ENCODE measurements around the gene ANKRD42. TPM values are rescaled to one million over a fixed set of nuclear protein-coding genes. Genes with fewer than 3 reads are reported as not detected.
A peak's percentile ranks its signal among the peaks of the same experiment; 100 is the strongest.
"Not testable (repeated sequence)": the region's sequence is repeated elsewhere in the genome, so short reads cannot be mapped to it uniquely, and the experiment has no call there.

ANKRD42 gene
- total and polyA plus RNA-seq, 8 donors: 10.2 to 17.2 (median 13.4) TPM

DNA sequence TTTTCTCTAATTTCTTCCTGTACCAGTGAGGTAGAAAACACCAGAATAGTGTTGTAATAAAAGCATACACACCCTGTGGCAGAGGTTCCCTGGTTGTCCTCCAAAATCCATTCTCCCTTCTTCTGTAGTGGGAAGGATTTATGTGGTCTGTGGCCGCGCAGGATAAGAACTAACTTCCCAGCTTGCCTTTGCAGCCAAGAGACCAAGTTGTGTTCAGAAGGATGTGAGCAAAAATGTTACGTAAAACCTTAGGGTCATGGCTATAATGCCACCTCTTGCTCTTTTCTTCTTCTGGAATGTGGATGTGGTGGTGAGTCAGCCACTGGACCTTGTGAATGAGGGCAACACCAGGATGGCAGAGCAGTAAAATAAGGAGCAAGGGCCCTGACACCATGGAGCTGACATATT, 64.3 kb downstream of the ANKRD42 start:
- Histone ChIP-seq H3K4me3 (no peak overlapping the region), H3K4me1 (no peaks in the 10 kb centered on the region), H3K9me3 (no peaks in the 10 kb centered on the region), H3K27me3 (no peaks in the 10 kb centered on the region), H3K27ac (no peak overlapping the region), H3K36me3 (peaks cover 0 to 54% of the 10 kb centered on the region in 2 donors)
- no peak for ATAC-seq
- intact Hi-C loops (cut with DNase I): loop anchor here in 1 of 2 donors (10.0 kb wide), 1 partner anchor 353 kb away; the partner anchor contains the start of genes DDIAS and PRCP
- TF ChIP-seq, protein P1, sequence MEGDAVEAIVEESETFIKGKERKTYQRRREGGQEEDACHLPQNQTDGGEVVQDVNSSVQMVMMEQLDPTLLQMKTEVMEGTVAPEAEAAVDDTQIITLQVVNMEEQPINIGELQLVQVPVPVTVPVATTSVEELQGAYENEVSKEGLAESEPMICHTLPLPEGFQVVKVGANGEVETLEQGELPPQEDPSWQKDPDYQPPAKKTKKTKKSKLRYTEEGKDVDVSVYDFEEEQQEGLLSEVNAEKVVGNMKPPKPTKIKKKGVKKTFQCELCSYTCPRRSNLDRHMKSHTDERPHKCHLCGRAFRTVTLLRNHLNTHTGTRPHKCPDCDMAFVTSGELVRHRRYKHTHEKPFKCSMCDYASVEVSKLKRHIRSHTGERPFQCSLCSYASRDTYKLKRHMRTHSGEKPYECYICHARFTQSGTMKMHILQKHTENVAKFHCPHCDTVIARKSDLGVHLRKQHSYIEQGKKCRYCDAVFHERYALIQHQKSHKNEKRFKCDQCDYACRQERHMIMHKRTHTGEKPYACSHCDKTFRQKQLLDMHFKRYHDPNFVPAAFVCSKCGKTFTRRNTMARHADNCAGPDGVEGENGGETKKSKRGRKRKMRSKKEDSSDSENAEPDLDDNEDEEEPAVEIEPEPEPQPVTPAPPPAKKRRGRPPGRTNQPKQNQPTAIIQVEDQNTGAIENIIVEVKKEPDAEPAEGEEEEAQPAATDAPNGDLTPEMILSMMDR (IDR thresholded peaks at IDR 0.05): no peak
- DNase-seq: no peak

GRCh38 chr11:83259559-83259958, 66.0 kb downstream of the ANKRD42 start:
- DNase-seq (no peak), ATAC-seq (no peak)
- no peak overlapping the region for H3K4me3 ChIP-seq
- peaks cover 0 to 72% of the 10 kb centered on the region in 2 donors for H3K36me3 ChIP-seq
- no peaks in the 10 kb centered on the region for H3K4me1 ChIP-seq
- no peaks in the 10 kb centered on the region for H3K9me3 ChIP-seq
- TF ChIP-seq, protein P1 (IDR thresholded peaks at IDR 0.05): no peak
- intact Hi-C loops (cut with DNase I): loop anchor here in 1 of 2 donors (10.0 kb wide), 1 partner anchor 355 kb away; the partner anchor contains the start of genes DDIAS and PRCP
- no peak overlapping the region for H3K27ac ChIP-seq
- H3K27me3 ChIP-seq: no peaks in the 10 kb centered on the region

DNA sequence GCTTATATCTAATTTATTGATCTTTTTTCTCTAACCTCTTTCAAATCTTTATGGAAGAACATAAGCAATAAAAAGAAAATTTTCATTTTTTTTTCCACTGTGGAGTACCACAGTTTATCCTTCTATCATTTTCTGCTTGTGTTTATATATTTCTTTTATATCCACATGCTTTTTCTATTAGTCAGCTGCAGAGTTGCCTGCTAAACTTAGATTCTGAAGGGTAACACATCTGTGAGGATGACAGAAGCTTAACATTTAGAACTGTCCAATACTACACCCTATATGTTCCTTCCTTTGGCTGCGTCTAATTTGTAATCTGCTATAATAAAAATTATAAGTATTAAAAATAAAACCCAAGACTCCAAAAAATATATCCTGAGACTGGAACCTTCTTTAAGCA, 71.8 kb downstream of the ANKRD42 start:
- peaks cover 0 to 64% of the 10 kb centered on the region in 2 donors for H3K36me3 ChIP-seq
- H3K4me3 ChIP-seq: no peak overlapping the region
- H3K27me3 ChIP-seq: no peaks in the 10 kb centered on the region
- no peak overlapping the region for H3K27ac ChIP-seq
- H3K4me1 ChIP-seq: no peaks in the 10 kb centered on the region
- no peaks in the 10 kb centered on the region for H3K9me3 ChIP-seq
- intact Hi-C loops (cut with DNase I): no loop called here
- TF ChIP-seq, protein P1 (IDR thresholded peaks at IDR 0.05): no peak
- ATAC-seq: no peak
- DNase-seq: no peak

DNA sequence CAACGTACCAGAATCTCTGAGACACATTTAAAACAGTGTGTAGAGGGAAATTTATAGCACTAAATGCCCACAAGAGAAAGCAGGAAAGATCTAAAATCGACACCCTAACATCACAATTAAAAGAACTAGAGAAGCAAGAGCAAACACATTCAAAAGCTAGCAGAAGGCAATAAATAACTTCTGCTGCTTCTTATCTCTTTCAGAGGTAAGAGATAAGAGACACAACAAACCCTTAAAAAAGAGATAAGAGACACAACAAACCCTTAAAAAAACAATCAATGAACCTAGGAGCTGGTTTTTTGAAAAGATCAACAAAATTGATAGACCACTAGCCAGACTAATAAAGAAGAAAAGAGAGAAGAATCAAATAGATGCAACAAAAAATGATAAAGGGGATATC, 75.6 kb downstream of the ANKRD42 start:
- H3K9me3 ChIP-seq; H3K27me3 ChIP-seq; H3K4me3 ChIP-seq; H3K4me1 ChIP-seq; ATAC-seq; intact Hi-C loops (cut with DNase I); H3K27ac ChIP-seq; DNase-seq: not testable (repeated sequence)
- H3K36me3 ChIP-seq: peaks cover 0 to 67% of the 10 kb centered on the region in 2 donors

DNA sequence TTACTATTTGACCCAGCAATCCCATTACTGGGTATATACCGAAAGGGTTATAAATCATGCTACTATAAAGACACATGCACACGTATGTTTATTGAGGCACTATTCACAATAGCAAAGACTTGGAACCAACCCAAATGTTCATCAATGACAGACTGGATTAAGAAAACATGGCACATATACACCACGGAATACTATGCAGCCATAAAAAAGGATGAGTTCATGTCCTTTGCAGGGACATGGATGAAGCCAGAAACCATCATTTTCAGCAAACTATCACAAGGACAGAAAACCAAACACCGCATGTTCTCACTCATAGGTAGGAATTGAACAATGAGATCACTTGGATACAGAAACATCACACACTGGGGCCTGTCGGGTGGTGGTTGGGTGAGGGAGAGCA, 78.2 kb downstream of the ANKRD42 start:
- peaks cover 0 to 67% of the 10 kb centered on the region in 2 donors for H3K36me3 ChIP-seq
- H3K4me3 ChIP-seq; intact Hi-C loops (cut with DNase I); H3K4me1 ChIP-seq; ATAC-seq; H3K27ac ChIP-seq; H3K27me3 ChIP-seq; H3K9me3 ChIP-seq; DNase-seq: not testable (repeated sequence)

- Histone ChIP-seq H3K36me3 (peaks cover 0 to 68% of the 10 kb centered on the region in 2 donors), H3K27ac (no peak overlapping the region), H3K9me3 (peaks cover 0 to 2% of the 10 kb centered on the region in 2 donors), H3K4me1 (no peaks in the 10 kb centered on the region), H3K4me3 (no peak overlapping the region), H3K27me3 (no peaks in the 10 kb centered on the region)
- TF ChIP-seq, protein P1 (IDR thresholded peaks at IDR 0.05): no peak
- ATAC-seq (peak; percentile 29), DNase-seq (no peak)
- intact Hi-C loops (cut with DNase I): no loop called here
Measured at GRCh38 chr11:83272627-83273026, 79.1 kb downstream of the ANKRD42 start.
